SK-N-SH treated with all-trans-retinoic acid at 6 μM for 48 hours (cell line): ENCODE results near the gene USF2.

ENCODE experiments used
- ARNTL ChIP-seq: fragments of 450-650 bp; formaldehyde crosslinking; IDR thresholded peaks from 2 replicates; pipeline ENCODE4 v1.5.0; 2020; ENCODE audit warnings: low read depth, mild to moderate bottlenecking, moderate library complexity, borderline replicate concordance
- CREB5 ChIP-seq: fragments of 250-450 bp; sonication (Bioruptor Pico); IDR thresholded peaks from 2 replicates; pipeline ENCODE4 v1.5.1; 2020; ENCODE audit warnings: low read depth, mild to moderate bottlenecking, moderate library complexity
- OSR1 ChIP-seq: fragments of 250-450 bp; sonication (Bioruptor Pico); IDR thresholded peaks from 2 replicates; pipeline ENCODE4 v1.8.0; 2022; ENCODE audit warnings: moderate library complexity, mild to moderate bottlenecking, inconsistent platforms
- PATZ1 ChIP-seq: fragments of 250-450 bp; sonication (Bioruptor Pico); IDR thresholded peaks from 2 replicates; pipeline ENCODE4 v1.8.0; 2020; ENCODE audit warnings: mild to moderate bottlenecking, moderate library complexity, borderline replicate concordance
- POU6F1 ChIP-seq: fragments of 250-450 bp; sonication (Bioruptor Pico); IDR thresholded peaks from 2 replicates; pipeline ENCODE4 v1.8.0; 2021; ENCODE audit warnings: low read depth, mild to moderate bottlenecking, moderate library complexity, borderline replicate concordance
- PPARA ChIP-seq: fragments of 250-450 bp; sonication (Bioruptor Pico); IDR thresholded peaks from 2 replicates; pipeline ENCODE4 v1.5.0; 2020; ENCODE audit warnings: mild to moderate bottlenecking, borderline replicate concordance
- RARB ChIP-seq: fragments of 250-450 bp; sonication (Bioruptor Pico); IDR thresholded peaks from 2 replicates; pipeline ENCODE4 v1.8.0; 2021; ENCODE audit warnings: mild to moderate bottlenecking, moderate library complexity
- TCF4 ChIP-seq: fragments of 250-450 bp; sonication (Bioruptor Pico); IDR thresholded peaks from 2 replicates; pipeline ENCODE4 v1.8.0; 2021; ENCODE audit warnings: mild to moderate bottlenecking, moderate library complexity, borderline replicate concordance
- TOX ChIP-seq: fragments of 250-450 bp; sonication (Bioruptor Pico); IDR thresholded peaks from 2 replicates; pipeline ENCODE4 v1.8.0; 2021; ENCODE audit warnings: mild to moderate bottlenecking, moderate library complexity, borderline replicate concordance
- ZC3H10 ChIP-seq: fragments of 250-450 bp; sonication (Bioruptor Pico); IDR thresholded peaks from 2 replicates; pipeline ENCODE4 v1.5.1; 2021; ENCODE audit warnings: mild to moderate bottlenecking, moderate library complexity
- ZFP3 ChIP-seq: fragments of 250-450 bp; sonication (Bioruptor Pico); IDR thresholded peaks from 2 replicates; pipeline ENCODE4 v1.5.0; 2020; ENCODE audit warnings: mild to moderate bottlenecking, moderate library complexity
- ZFP30 ChIP-seq: fragments of 450-650 bp; formaldehyde crosslinking; IDR thresholded peaks from 2 replicates; pipeline ENCODE4 v1.5.0; 2022; ENCODE audit warnings: mild to moderate bottlenecking, moderate library complexity

GRCh38 chr19:35257113-35257461 lies 11.7 kb upstream of the USF2 start:
- no peak for TF ChIP-seq ARNTL (CRISPR knock-in tag)
- no peak for TF ChIP-seq CREB5 (CRISPR knock-in tag)
- TF ChIP-seq TCF4 (CRISPR knock-in tag): no peak
- no peak for TF ChIP-seq TOX (CRISPR knock-in tag)
- no peak for TF ChIP-seq OSR1 (CRISPR knock-in tag)
- no peak for TF ChIP-seq PATZ1 (CRISPR knock-in tag)
- TF ChIP-seq PPARA: no peak
- TF ChIP-seq RARB (CRISPR knock-in tag): no peak
- no peak for TF ChIP-seq ZC3H10 (CRISPR knock-in tag)
- no peak for TF ChIP-seq ZFP30 (CRISPR knock-in tag)
- TF ChIP-seq ZFP3: no peak
- no peak for TF ChIP-seq POU6F1 (CRISPR knock-in tag)
